HPDE6-E6E7 (cell line): Measurements from ENCODE around the gene SLC25A29.
"Not testable (repeated sequence)": the region's sequence is repeated elsewhere in the genome, so short reads cannot be mapped to it uniquely, and the experiment has no call there.

Experiments
- DNase-seq: peaks from one replicate; pipeline ENCODE4 v3.0.0; 2011; ENCODE audit warnings: missing footprints; ENCODE audit errors: extremely low spot score

The SLC25A29 gene

GRCh38 chr14:100293497-100294212 lies 12.6 kb downstream of the SLC25A29 start:
- DNase-seq = no peak

DNA sequence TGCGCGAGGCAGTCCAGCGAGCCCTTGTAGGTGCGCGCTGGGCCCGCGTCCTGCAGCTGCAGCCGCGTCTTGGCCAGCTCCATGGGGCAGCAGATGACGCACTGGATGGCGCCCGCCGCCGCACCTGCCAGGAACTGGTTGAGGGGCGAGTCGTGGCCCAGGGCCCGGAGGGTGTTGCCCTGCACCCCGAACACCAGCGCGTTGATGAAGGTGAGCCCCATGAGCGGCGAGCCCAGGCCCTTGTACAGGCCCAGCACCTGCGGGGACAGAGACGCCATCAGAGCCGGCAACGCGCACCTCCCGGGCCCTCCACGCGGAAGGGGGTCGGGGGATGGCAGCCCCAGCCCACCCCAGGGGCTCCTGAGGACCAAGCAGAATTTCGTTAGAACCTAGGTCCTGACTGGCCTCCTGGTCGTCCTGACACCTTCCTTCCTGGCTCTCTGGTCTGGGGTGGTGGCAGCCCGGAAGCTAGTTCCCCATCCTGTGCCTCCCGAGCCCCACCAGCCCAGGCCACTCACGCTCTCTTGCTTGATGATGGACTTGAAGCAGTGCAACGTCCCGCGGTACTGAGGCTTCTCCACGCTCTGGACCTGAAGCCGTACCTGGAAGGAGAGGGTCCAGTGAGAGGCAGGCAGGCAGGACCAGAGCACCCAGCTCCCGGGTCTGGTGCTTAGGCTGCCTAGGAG lies 13.3 kb downstream of the SLC25A29 start:
- DNase-seq = no peak

DNA sequence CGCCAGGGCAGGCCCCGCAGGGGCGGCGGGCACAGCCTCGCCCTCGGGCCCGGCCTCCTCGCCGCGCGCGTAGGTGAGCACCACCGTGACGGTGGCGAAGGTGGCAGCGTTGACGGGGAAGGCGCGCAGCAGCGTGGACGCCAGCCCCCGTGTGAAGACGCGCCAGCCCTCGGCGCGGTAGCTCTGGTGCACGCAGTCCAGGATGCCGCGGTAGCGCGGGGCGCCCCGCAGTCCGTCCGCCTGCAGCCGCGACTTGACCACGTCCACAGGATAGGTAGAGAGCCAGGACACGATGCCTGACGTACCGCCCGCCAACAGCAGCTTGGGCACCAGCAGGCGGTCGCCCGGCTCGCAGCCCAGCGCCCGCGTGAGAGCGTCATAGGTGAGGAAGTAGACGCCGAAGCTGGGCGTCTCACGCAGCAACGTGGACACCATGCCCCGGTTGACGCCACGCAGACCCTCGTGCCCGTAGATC lies 13.9 kb downstream of the SLC25A29 start:
- no peak for DNase-seq

DNA sequence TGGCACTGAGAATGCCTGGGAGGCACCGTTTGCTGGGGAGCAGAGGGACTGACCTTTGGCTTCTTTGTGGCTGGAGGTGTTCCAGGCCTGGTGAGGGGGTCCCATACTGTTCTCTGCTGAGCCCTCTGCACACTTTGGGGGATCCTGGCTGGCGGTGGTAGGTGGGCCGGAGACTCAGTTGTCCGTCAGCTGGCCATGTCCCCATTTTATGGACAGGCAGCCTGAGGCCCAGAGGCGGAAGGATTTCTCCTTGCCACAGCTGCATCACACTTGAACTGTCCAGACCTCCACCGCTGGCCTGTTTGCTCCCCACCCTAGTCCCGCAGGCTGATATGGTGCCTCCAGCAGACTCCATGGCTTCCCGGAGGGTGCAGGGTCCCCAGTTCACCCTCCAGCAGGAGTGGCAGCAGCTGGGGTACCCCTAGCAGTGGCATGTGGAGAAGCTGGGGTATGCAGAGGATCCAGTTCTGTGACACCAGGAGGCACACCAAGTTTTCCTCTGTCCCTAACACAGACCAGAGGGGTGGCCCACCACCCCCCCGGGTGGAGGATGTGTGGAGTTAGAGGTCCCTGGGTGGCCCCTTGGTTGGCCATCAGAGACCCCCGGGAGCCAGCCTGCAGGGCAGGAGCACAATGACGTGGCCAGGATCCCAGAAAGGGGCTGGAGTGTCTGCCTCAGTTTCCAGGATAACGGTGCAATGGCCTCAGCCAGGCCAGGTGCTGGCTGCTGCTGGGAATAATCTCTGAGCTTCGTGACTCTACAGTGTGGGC lies 14.8 kb downstream of the SLC25A29 start:
- DNase-seq = no peak

DNA sequence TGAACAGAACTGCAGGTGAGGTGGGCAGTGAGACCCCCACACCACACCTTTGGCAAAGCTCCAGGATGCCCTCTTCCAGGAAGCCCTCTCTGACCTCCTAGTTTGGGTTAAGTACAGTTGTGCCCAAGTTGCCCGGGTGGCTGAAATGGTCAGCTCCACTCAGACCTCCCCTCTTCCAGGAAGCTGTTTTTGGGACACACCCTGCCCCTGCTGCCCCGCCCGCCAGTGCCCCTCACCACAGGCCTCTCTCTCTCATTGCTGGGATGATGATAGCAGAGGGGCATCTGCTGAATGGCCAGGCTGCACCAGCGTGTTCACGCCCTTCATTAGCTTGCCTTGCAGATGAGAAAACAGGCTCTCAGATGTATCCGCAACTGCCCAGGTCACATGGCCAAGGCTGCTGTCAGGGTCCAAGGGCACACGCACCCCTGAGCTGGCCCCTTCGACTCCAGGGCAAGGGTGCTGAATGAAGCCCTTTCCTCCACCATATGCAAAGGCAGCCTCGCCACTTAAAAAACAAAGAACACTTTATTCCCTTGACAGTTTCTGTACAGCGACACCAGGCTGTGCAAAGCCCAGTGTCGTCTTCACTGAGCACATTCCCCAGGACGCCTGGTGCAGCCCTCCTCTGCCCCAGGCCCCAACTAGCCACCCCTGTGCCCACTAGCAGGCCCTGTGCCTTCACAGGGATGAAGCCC lies 15.5 kb downstream of the SLC25A29 start:
- no peak for DNase-seq

GRCh38 chr14:100289916-100290606 lies 16.2 kb downstream of the SLC25A29 start:
- no peak for DNase-seq

- DNase-seq = no peak
Observed at GRCh38 chr14:100288382-100289185, 17.7 kb downstream of the SLC25A29 start.

GRCh38 chr14:100287998-100288295 lies 18.3 kb downstream of the SLC25A29 start:
- DNase-seq = not testable (repeated sequence)

DNA sequence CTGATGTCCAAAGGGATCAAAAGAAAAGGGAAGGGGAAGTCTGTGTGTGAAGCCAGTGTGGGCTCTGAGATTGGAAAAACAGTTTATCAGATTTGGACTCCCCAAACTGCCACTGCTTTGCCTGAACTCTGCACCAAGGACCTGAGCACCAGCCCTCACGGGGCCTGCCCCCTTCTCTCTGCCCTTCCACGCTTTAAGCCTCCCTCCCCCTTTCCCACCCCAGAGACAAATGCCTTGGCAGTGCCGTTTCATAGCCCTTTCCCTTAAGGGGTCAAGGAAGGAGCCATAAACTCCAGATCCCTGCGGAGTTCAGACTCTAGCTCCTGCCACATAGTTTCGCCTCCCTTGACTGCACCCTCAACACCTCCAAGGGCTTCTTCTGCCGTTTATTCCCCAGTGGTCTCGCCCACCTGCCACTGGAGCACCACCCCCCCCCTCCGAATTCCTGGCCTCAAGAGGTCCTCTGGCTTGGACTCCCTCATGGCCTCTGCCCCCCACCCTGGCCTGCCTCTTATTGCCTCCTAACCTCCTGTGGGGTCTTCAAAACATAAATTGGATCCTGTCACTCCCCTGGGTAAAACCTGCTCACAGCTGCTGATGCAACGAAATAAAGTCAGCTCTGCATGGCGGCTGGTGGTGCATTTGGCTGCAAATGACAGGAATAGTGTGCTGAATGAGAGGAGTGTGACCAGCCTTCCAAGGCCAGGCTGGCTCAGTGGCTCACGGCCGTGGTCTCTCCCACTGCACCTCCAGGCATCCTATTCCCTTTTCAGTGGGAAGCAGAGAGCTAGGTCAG lies 18.8 kb downstream of the SLC25A29 start:
- no peak for DNase-seq

DNA sequence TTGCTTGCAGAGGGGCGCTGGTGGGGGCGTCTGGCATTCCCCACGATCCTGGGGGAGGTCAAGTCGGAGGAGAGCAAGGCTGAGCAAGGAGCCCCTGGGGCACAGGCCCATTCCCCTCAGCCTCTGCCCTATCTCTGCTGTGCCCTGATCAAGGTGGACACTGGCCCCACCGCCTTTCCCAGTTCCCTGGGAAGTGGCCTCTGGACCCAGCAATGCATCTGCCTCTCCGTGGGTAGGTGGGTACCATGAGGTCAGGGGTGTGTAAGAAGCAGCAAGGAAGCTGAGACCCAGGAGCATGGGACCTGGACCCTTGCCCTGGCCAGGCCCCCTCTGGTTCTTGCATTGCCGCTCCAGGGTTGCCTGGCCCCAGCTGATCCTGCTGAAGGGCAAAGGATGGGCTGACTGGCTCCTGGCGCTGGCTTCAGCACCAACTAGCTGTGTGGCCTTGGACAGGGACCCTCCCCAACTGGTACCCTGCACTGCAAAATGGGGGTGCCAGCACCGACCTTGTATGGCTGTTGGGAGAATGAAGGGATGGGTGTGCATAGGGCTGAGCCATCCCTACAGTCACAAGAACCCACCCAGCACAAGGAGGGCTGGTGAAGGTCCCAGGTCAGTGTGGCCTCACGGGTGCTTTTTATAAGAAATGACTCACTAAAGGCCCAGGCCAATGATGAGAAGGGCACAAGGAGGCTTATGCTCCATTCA lies 19.6 kb downstream of the SLC25A29 start:
- DNase-seq = no peak

- DNase-seq = no peak
Observed at GRCh38 chr14:100285913-100286400, 20.3 kb downstream of the SLC25A29 start.

- peak; percentile 79 for DNase-seq
Observed at GRCh38 chr14:100285021-100285912, 21.0 kb downstream of the SLC25A29 start.

- no peak for DNase-seq
Observed at GRCh38 chr14:100283984-100284881, 22.0 kb downstream of the SLC25A29 start.

DNA sequence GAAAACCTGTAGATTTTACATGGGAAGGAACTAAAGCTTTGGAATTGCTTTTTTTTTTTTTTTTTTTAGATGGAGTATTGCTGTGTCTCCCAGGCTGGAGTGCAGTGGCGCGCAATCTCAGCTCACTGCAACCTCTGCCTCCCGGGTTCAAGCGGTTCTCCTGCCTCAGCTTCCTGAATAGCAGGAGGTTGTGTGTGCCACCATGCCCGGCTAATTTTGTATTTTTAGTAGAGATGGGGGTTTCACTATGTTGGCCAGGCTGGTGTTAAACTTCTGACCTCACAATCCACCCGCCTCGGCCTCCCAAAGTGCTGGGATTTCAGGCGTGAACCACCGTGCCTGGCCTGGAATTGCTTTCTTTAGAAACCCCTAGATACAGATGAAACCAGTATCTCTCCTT lies 22.8 kb downstream of the SLC25A29 start:
- DNase-seq = not testable (repeated sequence)

DNA sequence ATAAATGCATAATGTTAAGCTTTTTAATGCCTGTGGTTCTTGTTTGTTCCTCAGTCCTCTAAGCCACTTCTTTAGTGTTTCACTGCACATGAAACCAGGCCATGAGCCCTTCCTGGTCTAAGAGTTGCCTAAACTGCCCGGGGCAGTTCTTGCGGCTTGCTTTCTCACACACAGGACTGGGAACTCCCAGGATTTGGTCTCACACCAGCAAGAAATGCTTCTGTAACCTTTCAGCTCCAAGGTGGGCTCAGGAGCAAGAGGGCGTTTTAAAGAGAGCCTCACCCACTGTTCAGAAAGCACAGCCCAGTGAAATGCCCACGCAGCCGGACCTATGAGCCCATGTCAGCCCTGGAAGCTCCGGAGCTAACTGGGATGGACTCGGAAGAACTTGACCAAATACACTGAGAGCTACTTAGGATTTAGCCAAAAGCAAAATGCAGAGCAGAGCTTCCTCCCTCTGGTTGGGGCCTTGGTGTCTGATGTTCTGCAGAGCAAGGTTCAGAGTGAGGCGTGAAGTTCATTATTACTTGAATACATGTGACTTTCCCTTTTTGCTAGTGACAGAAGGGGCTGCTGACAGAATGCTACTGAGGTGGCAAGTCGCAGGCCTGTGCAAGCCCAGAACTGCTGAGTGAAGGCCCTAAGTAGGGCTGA lies 23.4 kb downstream of the SLC25A29 start:
- DNase-seq = peak; percentile 37

DNA sequence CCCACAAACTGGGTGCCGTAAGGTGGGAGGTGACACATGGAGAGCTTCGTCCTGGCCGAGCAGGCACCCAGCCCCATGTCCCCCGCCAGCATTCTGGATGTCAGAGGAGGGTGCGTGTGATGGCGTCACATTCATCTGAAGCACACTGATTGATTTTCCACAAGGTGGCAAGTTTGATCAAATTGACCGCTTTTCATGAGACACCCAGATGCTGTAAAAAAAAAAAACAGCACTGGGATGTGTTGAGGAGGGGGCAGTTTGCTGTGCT lies 24.2 kb downstream of the SLC25A29 start:
- no peak for DNase-seq
